A549 (cell line): ENCODE measurements around the gene NEURL2. TPM values are rescaled to one million over a fixed set of nuclear protein-coding genes. Genes with fewer than 3 reads are reported as not detected.
A peak's percentile ranks its signal among the peaks of the same experiment; 100 is the strongest.

Experiments used
- ATAC-seq, 2 experiments: fragments of 200-7000 bp in 1 of 2; fragments of >200 bp in 1 of 2; cut with Nextera tagmentation in 1 of 2; cut with Tn5 transposase in 1 of 2; 3 replicates each; pipeline versions ENCODE4 v1.8.0 to v1.9.1; 2018 to 2020; ENCODE audit warnings: mild to moderate bottlenecking in 1 of 2, moderate library complexity in 1 of 2
- CTCF ChIA-PET: fragments of 300-600 bp; sonication (Branson Sonifier 250); formaldehyde crosslinking; extraction: SDS; loops from one replicate; lab custom pipeline; 2021; ENCODE audit warnings: antibody characterized with exemption, inconsistent platforms; lab: Yijun Ruan, JAX
- POLR2A ChIA-PET: fragments of 350-600 bp; formaldehyde crosslinking; extraction: SDS; loops from one replicate; lab custom pipeline; 2021; ENCODE audit warnings: antibody characterized with exemption, inconsistent platforms; lab: Yijun Ruan, JAX
- DNase-seq, 2 experiments: peaks; one replicate each; pipeline versions ENCODE4 v3.0.0 to v3.0.0-alpha.2; 2011 to 2016; ENCODE audit warnings: low read depth in 1 of 2, low spot score in 1 of 2
- FAIRE-seq: peaks from 2 replicates; lab custom pipeline; 2011; peaks lifted over from hg19 to GRCh38; lab: Jason Lieb, UNC
- H3K27ac ChIP-seq, 2 experiments: fragments of >200 bp; sonication (Bioruptor Twin); formaldehyde crosslinking; 3 replicates each; pipeline ENCODE4 v1.5.1; 2016 to 2017
- H3K4me1 ChIP-seq: fragments of >200 bp; sonication (Bioruptor Twin); formaldehyde crosslinking; 3 replicates; pipeline ENCODE4 v1.6.1; 2016
- H3K4me2 ChIP-seq: fragments of >200 bp; sonication (Bioruptor Twin); formaldehyde crosslinking; 3 replicates; pipeline ENCODE4 v1.6.1; 2016
- H3K4me3 ChIP-seq: fragments of >200 bp; sonication (Bioruptor Twin); formaldehyde crosslinking; 3 replicates; pipeline ENCODE4 v1.5.1; 2016
- H3K9me3 ChIP-seq: fragments of >200 bp; sonication (Bioruptor Twin); formaldehyde crosslinking; 3 replicates; pipeline ENCODE4 v1.6.1; 2016
- BCL3 ChIP-seq: fragments of >200 bp; sonication (Bioruptor Twin); formaldehyde crosslinking; IDR thresholded peaks from 3 replicates; pipeline ENCODE4 v1.6.1; 2016
- BHLHE40 ChIP-seq: IDR thresholded peaks from 2 replicates; pipeline ENCODE4 v1.6.1; 2012; ENCODE audit warnings: low read depth, low read length, inconsistent platforms
- CBX8 ChIP-seq: fragments of 200-600 bp; sonication (generic); IDR thresholded peaks from 2 replicates; pipeline ENCODE4 v1.6.1; 2016
- CHD4 ChIP-seq: fragments of 200-600 bp; sonication (generic); IDR thresholded peaks from 2 replicates; pipeline ENCODE4 v1.6.1; 2016; ENCODE audit warnings: antibody characterized with exemption, mild to moderate bottlenecking, borderline replicate concordance
- CTCF ChIP-seq: fragments of >200 bp; sonication (Bioruptor Twin); formaldehyde crosslinking; IDR thresholded peaks from 3 replicates; pipeline ENCODE4 v1.5.1; 2016
- E2F6 ChIP-seq: IDR thresholded peaks from 2 replicates; pipeline ENCODE4 v1.6.1; 2012; ENCODE audit warnings: low read depth, borderline replicate concordance
- EP300 ChIP-seq, 2 experiments: fragments of >200 bp; sonication (Bioruptor Twin); formaldehyde crosslinking; IDR thresholded peaks; 2 replicates in 1 of 2; 3 replicates in 1 of 2; pipeline ENCODE4 v1.6.1; 2016 to 2017
- ESRRA ChIP-seq: fragments of 150-350 bp; IDR thresholded peaks from 2 replicates; pipeline ENCODE4 v1.6.1; 2014; ENCODE audit warnings: mild to moderate bottlenecking, low read length, borderline replicate concordance
- FOSL2 ChIP-seq, 2 experiments: fragments of 450-650 bp in 1 of 2; fragments of >200 bp in 1 of 2; sonication (Bioruptor Twin) in 1 of 2; formaldehyde crosslinking; IDR thresholded peaks; 2 replicates each; pipeline versions ENCODE4 v1.5.0 to v1.6.1; 2016 to 2020; ENCODE audit warnings: mild to moderate bottlenecking in 1 of 2, moderate library complexity in 1 of 2
- FOXS1 ChIP-seq: fragments of 250-450 bp; sonication (Bioruptor Pico); IDR thresholded peaks from 2 replicates; pipeline ENCODE4 v1.5.0; 2020; ENCODE audit warnings: mild to moderate bottlenecking, moderate library complexity
- GATA3 ChIP-seq: IDR thresholded peaks from 2 replicates; pipeline ENCODE4 v1.6.1; 2012; ENCODE audit warnings: borderline replicate concordance
- HDAC2 ChIP-seq: fragments of 200-600 bp; sonication (generic); IDR thresholded peaks from 2 replicates; pipeline ENCODE4 v1.6.1; 2016
- HMGXB4 ChIP-seq: fragments of 250-450 bp; sonication (Bioruptor Pico); IDR thresholded peaks from 2 replicates; pipeline ENCODE4 v1.5.0; 2021; ENCODE audit warnings: mild to moderate bottlenecking, moderate library complexity, borderline replicate concordance
- JUN ChIP-seq, 2 experiments: fragments of >200 bp; sonication (Bioruptor Twin); formaldehyde crosslinking; IDR thresholded peaks; 2 replicates in 1 of 2; 3 replicates in 1 of 2; pipeline ENCODE4 v1.6.1; 2016 to 2017
- JUNB ChIP-seq: fragments of >200 bp; sonication (Bioruptor Twin); formaldehyde crosslinking; IDR thresholded peaks from 2 replicates; pipeline ENCODE4 v1.6.1; 2016
- KDM1A ChIP-seq: fragments of 200-600 bp; sonication (generic); IDR thresholded peaks from 2 replicates; pipeline ENCODE4 v1.6.1; 2016; ENCODE audit warnings: low read depth, mild to moderate bottlenecking
- MAZ ChIP-seq: fragments of 150-350 bp; IDR thresholded peaks from 2 replicates; pipeline ENCODE4 v1.6.1; 2014; ENCODE audit warnings: antibody characterized with exemption, low read depth, low read length, borderline replicate concordance
- NR3C1 ChIP-seq: fragments of >200 bp; sonication (Bioruptor Twin); formaldehyde crosslinking; IDR thresholded peaks from 3 replicates; pipeline ENCODE4 v1.6.1; 2017
- PHF8 ChIP-seq: fragments of 200-600 bp; sonication (generic); IDR thresholded peaks from 2 replicates; pipeline ENCODE4 v1.6.1; 2016; ENCODE audit warnings: low read depth, mild to moderate bottlenecking, antibody characterized with exemption, moderate library complexity, borderline replicate concordance
- POLR2A ChIP-seq: IDR thresholded peaks from 2 replicates; pipeline ENCODE4 v1.6.1; 2012; ENCODE audit warnings: mild to moderate bottlenecking, low read length
- RARB ChIP-seq: fragments of 250-450 bp; sonication (Bioruptor Pico); IDR thresholded peaks from 2 replicates; pipeline ENCODE4 v1.8.0; 2021; ENCODE audit warnings: mild to moderate bottlenecking, moderate library complexity
- RCOR1 ChIP-seq: fragments of 150-350 bp; IDR thresholded peaks from 2 replicates; pipeline ENCODE4 v1.6.1; 2014; ENCODE audit warnings: antibody characterized with exemption, low read length, low read depth
- RFX5 ChIP-seq: fragments of 450-650 bp; IDR thresholded peaks from 2 replicates; pipeline ENCODE4 v1.7.1; 2014; ENCODE audit warnings: antibody characterized with exemption, mild to moderate bottlenecking, moderate library complexity
- SMC3 ChIP-seq: fragments of >200 bp; sonication (Bioruptor Twin); formaldehyde crosslinking; IDR thresholded peaks from 3 replicates; pipeline ENCODE4 v1.6.1; 2018; ENCODE audit warnings: inconsistent platforms
- TP53 ChIP-seq: fragments of 250-450 bp; sonication (Bioruptor Pico); IDR thresholded peaks from 2 replicates; pipeline ENCODE4 v1.5.0; 2021; ENCODE audit warnings: mild to moderate bottlenecking, moderate library complexity
- ZFP36 ChIP-seq: fragments of 450-650 bp; IDR thresholded peaks from 2 replicates; pipeline ENCODE4 v1.6.1; 2014; ENCODE audit warnings: borderline replicate concordance; ENCODE audit not compliant: partially characterized antibody
- WGBS: methylation state at CpG from one replicate; pipeline ENCODE4 v1.1.6; 2017; ENCODE audit errors: missing lambda C conversion rate; 5-methylcytosine and 5-hydroxymethylcytosine counted together
- polyA plus RNA-seq, 4 experiments: library from polyadenylated mRNA; depleted of rRNA in 3 of 4; stranded (reverse); fragments of >200 nt; fragmentation: RNase III in 1 of 4; extraction: RNeasy Plus Mini Kit Qiagen cat#74134 plus additional on column Dnase treatment in 1 of 4; gene quantifications; 2 replicates in 3 of 4; 3 replicates in 1 of 4; pipeline ENCODE4 v1.2.3, GENCODE V29; 2011 to 2017
- TF ChIP-seq, protein P1 (sequence below): IDR thresholded peaks from 2 replicates; pipeline ENCODE4 v1.6.1; 2012

Gene NEURL2
- polyA plus RNA-seq, 2 of the 4 experiments (the other 2 are of a cell fraction): 0.57 to 1.4 TPM

DNA sequence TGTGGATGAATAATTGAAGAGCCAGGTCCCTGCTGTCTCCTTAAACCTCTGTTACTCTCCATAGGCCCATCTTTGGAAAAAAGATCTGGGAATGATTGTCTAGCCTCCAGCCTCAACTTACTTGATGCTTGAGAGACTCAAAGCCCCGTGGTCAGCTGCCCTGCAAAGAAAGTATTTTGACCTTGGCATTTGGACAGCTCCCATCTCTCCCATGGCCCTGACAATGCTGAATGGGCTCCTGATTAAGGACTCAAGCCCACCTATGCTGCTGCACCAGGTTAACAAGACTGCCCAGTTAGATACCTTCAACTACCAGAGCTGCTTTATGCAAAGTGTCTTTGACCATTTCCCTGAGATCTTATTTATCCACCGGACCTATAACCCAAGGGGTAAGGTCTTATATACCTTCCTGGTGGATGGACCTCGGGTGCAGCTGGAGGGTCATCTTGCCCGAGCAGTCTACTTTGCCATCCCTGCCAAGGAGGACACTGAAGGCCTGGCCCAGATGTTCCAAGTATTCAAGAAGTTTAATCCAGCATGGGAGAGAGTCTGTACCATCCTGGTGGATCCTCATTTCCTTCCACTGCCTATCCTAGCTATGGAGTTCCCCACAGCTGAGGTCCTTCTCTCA, 8.4 kb downstream of the NEURL2 start:
- no peaks in the 10 kb centered on the region for H3K9me3 ChIP-seq
- FAIRE-seq (no peak), DNase-seq (no peak), ATAC-seq (no peak)
- TF ChIP-seq GATA3 (no peak), HMGXB4 (CRISPR knock-in tag) (no peak), MAZ (no peak), RARB (CRISPR knock-in tag) (no peak), TP53 (CRISPR knock-in tag) (no peak), RCOR1 (no peak), NR3C1 (no peak), CBX8 (no peak), EP300 (IDR thresholded peaks at IDR 0.05) (no peak), FOXS1 (CRISPR knock-in tag) (no peak), BHLHE40 (no peak), KDM1A (no peak), E2F6 (no peak), SMC3 (no peak), ESRRA (no peak), CHD4 (no peak), FOSL2 (IDR thresholded peaks at IDR 0.05) (no peak), FOSL2 (CRISPR knock-in tag; IDR thresholded peaks at IDR 0.05) (no peak)
- TF ChIP-seq, protein P1, sequence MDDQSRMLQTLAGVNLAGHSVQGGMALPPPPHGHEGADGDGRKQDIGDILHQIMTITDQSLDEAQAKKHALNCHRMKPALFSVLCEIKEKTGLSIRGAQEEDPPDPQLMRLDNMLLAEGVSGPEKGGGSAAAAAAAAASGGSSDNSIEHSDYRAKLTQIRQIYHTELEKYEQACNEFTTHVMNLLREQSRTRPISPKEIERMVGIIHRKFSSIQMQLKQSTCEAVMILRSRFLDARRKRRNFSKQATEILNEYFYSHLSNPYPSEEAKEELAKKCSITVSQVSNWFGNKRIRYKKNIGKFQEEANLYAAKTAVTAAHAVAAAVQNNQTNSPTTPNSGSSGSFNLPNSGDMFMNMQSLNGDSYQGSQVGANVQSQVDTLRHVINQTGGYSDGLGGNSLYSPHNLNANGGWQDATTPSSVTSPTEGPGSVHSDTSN: no peak
- peaks cover 17% of the 10 kb centered on the region for H3K4me1 ChIP-seq
- peak overlapping the region; percentile 92; the same call in 1 of the 3 replicates for H3K4me2 ChIP-seq
- CTCF ChIA-PET: interaction anchor here (0.6 to 2.0 kb wide), 7 partner anchors 8 to 560 kb away, joined by 3 to 12 read pairs (median 4); partner anchors contain the start of genes CTSA and NEURL2
- no peak overlapping the region for H3K4me3 ChIP-seq
- 84% methylated on average over 4 of the region's 4 CpGs for WGBS
- H3K27ac ChIP-seq: no peak overlapping the region
- POLR2A ChIA-PET: interaction anchor here (1.0 to 2.2 kb wide), 3 partner anchors 9 to 59 kb away, joined by 3 to 12 read pairs (median 4); partner anchors contain the start of genes CTSA and SNX21

DNA sequence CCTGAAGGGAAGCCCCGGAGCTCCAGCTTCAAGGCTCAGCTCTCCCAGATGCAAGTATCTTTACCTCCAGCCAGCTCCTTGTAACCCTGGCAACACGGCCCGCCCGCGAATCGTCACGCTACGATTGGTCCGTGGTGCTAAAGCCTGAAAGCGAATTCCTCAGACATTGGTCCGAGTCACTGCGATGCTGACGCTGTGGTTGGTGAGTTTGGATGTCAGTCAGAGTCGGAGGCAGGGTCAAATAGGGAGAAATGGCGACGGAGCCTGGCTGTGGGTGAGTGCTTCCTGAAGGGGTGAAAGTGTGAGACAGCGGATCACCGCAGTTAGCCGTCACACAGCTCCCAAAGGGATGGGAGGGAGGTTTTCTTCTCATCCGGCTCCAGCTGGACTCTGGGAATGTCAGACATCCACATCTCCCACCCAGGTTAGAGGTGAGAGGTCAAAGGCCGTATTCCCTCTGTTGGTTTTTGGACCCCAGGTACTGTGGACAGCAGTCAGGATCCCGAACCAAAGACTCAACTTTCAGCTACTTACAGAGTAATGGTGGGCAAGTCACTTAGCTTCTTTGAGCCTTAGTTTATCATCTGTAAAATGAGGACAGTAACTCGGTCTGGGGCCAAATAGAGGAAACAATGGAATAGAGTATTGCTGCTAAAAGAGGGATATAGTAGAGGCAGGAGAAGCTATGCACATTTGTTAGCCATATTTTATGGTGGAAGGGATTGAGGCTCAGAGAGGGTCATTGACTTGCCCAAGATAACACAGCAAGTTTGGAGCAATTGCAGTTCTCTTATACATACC, 9.8 kb downstream of the NEURL2 start, which contains the start of gene ZSWIM1:
ZSWIM1 (plus strand) TSS at position 240 of the 801 bp plus-strand sequence. CDS start 1,366 bp downstream, outside the sequence.
- Histone ChIP-seq H3K4me2 (peak within 1 kb of the TSS; percentile 92), H3K9me3 (no peaks in the 10 kb centered on the region), H3K4me1 (peaks cover 17% of the 10 kb centered on the region), H3K27ac (peak within 1 kb of the TSS; percentile 79 to 81), H3K4me3 (peak within 1 kb of the TSS; percentile 73)
- POLR2A ChIA-PET: interaction anchor here (0.6 to 2.2 kb wide), 15 partner anchors 9 to 518 kb away, joined by 3 to 26 read pairs (median 4); partner anchors contain the start of genes CTSA, NEURL2, SNX21 and SYS1
- WGBS: 1% methylated on average over 23 of the region's 23 CpGs
- CTCF ChIA-PET: interaction anchor here (0.7 to 1.9 kb wide), 10 partner anchors 9 to 133 kb away, joined by 3 to 12 read pairs (median 4); partner anchors contain the start of genes CTSA and NEURL2
- peak; percentile 92 for FAIRE-seq
- peak; percentile 98 to 99 for DNase-seq
- ATAC-seq: peak; percentile 99 to 100
- TF ChIP-seq E2F6 (no peak), PHF8 (peak; percentile 65; the same call in 1 of the 2 replicates), KDM1A (peak; percentile 69), NR3C1 (no peak), POLR2A (peak; percentile 89), CTCF (no peak), BCL3 (peak; percentile 58; the same call in 1 of the 3 replicates), JUNB (no peak), RFX5 (peak; percentile 77; the same call in 1 of the 2 replicates), GATA3 (no peak), HDAC2 (0 out of 2 replicates have a peak, but pooled peaks have one; percentile 42), ZFP36 (peak; percentile 67), JUN (IDR thresholded peaks at IDR 0.05) (peak; percentile 50 to 58; a peak in 3 of 5 replicates)
